PC-9 (cell line): ENCODE measurements around the gene RELB.

Source experiments
- CTCF ChIP-seq: fragments of 200-600 bp; sonication (generic); conservative IDR thresholded peaks from 2 replicates; pipeline ENCODE4 v1.6.1; 2017; ENCODE audit warnings: mixed run types, antibody characterized with exemption, mild to moderate bottlenecking, moderate library complexity
- EZH2 ChIP-seq: fragments of 200-600 bp; sonication (generic); IDR thresholded peaks from 2 replicates; pipeline ENCODE4 v1.8.0; 2017; ENCODE audit warnings: antibody characterized with exemption, low read depth

DNA sequence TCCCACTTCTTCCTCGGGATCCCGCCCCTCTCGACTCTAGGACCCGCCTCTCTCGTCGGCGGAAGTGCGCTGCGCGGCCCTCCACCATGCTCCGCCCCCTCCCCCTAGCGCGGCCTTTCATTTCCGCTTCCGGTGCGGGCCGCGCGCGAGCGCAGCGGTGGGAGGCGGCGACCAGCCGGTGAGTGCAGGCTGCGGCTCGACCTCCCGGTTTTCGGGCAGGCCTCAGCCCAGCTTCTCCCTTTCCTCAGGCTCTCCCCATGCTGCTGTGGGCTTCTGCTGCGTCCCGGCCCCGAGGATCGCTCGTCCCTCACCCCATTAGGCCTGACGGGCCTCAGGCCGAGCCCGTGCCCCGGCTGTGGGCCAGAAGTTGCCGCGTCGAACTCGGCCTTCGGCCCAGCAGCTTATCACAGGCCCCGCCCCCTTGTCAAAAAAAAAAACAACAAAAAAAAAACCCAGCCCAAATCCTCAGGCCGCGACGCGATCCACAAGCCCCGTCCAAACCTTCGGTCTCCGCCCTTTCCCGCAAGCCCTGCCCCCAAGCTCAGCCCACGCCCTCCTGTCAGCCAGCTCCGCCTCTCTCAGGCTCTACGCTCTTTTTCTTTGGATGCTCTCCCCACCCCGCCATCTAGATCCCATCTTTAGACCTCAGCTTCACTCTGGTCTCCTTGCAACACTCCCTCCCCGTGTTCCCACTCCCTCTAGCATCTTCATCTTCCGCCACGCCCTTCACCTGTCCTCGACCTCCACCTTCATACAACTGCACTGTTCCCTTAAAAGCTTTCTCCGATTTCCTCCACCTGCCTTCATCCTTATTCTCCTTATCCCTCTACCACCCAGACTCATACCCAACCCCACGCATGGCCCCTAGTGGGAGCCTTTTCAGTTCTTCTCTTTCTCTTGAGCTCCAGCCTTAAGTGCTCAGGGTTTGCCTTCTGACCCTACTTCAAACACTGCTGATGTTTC, 37.9 kb downstream of the RELB start, which contains the start of gene CLASRP:
- no peak for TF ChIP-seq CTCF
- TF ChIP-seq EZH2 = no peak
